ENCODE measurements around the gene KCTD17.

DNA sequence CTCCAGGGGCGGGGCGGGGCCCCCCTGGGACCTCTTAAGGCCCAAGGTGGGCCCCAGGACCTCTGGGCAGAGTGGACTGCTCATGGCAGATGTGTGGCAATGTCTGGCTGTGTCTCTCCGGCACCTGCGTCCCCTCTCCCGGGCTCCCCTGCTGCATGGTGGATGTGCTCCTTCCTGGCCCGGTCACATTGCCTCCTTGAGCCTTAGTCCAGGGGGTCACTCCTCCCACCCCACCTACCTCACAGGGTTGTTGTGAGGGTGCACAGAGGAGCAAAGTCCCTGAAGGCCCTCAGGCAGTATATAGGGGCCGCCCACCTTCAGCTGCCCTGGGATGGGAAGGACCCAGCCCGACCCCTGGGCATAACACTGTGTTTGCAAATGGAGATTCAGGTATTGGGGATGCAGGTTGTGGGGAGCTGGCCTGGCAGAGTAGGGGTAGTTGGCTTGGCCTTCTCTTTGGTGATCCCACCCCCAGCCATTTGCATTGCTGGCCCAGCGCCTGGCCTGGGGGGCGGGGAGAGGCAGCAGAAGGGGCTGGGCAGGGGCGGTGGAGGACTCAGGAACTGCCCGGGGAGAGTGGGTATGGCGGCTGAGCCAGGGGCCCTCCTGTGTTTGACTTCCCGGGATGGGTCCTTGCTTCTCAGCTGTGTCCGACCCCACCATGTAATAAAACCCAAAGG lies 11.3 kb downstream of the KCTD17 start:
- TF ChIP-seq, protein P1, sequence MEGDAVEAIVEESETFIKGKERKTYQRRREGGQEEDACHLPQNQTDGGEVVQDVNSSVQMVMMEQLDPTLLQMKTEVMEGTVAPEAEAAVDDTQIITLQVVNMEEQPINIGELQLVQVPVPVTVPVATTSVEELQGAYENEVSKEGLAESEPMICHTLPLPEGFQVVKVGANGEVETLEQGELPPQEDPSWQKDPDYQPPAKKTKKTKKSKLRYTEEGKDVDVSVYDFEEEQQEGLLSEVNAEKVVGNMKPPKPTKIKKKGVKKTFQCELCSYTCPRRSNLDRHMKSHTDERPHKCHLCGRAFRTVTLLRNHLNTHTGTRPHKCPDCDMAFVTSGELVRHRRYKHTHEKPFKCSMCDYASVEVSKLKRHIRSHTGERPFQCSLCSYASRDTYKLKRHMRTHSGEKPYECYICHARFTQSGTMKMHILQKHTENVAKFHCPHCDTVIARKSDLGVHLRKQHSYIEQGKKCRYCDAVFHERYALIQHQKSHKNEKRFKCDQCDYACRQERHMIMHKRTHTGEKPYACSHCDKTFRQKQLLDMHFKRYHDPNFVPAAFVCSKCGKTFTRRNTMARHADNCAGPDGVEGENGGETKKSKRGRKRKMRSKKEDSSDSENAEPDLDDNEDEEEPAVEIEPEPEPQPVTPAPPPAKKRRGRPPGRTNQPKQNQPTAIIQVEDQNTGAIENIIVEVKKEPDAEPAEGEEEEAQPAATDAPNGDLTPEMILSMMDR (IDR thresholded peaks at IDR 0.05; ENCODE audit: insufficient read depth, low read depth, low read length), result no peak
- TF ChIP-seq EZH2 (IDR thresholded peaks at IDR 0.05; ENCODE audit: insufficient read depth, low read length), result no peak

Measured in astrocyte (in vitro differentiated cells and primary cell).